ENCODE measurements around the gene ETV6. TPM values are rescaled to one million over a fixed set of nuclear protein-coding genes. Genes with fewer than 3 reads are reported as not detected.

Gene ETV6
- total and polyA plus RNA-seq, 9 of the 15 experiments (the other 6 are each of a cell fraction or from before 2014, with no cell fraction given) = 0.81 to 12.7 (median 4.1) TPM

DNA sequence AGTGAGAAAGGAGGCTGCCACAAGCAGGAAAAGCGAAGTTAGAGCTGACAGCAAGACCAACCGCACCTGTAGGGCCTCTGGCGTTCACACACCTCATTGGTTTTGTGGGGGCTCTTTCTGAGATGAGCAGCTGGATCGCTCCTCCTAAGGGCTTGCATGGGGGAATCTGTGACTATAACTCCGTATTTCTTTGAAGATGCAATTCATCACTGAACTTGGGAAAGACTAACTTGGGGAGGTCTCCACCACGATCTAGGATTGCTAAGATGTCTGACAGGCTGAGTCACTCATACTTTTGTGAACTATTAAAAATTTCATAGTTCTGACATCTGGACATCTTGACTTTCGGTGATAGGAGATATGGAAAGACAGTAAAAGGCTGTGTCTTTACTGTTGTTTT, 173.6 kb downstream of the ETV6 start:
- POLR2A ChIA-PET = interaction anchor here (1.1 kb wide), 1 partner anchor 10 kb away, joined by 4 read pairs; no protein-coding TSS in a partner anchor
- no peaks in the 10 kb centered on the region for H3K9me3 ChIP-seq (replicated peaks; ENCODE audit: control insufficient read depth, insufficient read depth, low read depth, low read length)
- intact Hi-C loops (cut with micrococcal nuclease) = no loop called here
- no peak overlapping the region for H3K4me3 ChIP-seq
- H4K20me1 ChIP-seq (replicated peaks; ENCODE audit: control insufficient read depth, insufficient read depth, low read length) = no peaks in the 10 kb centered on the region
- H3K27ac ChIP-seq (ENCODE audit: extremely low read depth, low read depth, low read length) = no peak overlapping the region
- DNase-seq (ENCODE audit: extremely low read depth in 1 of 4, low spot score in 3 of 4) (no peak), FAIRE-seq (no peak), ATAC-seq (no peak)
- H3K79me2 ChIP-seq (ENCODE audit: control insufficient read depth, insufficient read depth, low read length) = no peaks in the 10 kb centered on the region
- no peaks in the 10 kb centered on the region for H3K9me1 ChIP-seq (ENCODE audit: control insufficient read depth, insufficient read depth, low read length)
- H3K4me1 ChIP-seq (replicated peaks in 1 of 2; ENCODE audit: control insufficient read depth in 2 of 2, insufficient read depth in 2 of 2, low read length in 2 of 2) = peaks cover 4 to 6% of the 10 kb centered on the region in 2 experiments; a peak in 3 of 5 replicates
- H3K36me3 ChIP-seq (ENCODE audit: control insufficient read depth, insufficient read depth, low read length) = no peaks in the 10 kb centered on the region
- no peak overlapping the region for H2AFZ ChIP-seq (ENCODE audit: low read depth, low read length)
- no peak overlapping the region for H3K9ac ChIP-seq (ENCODE audit: insufficient read depth in 1 of 2, low read depth in 2 of 2, low read length in 2 of 2)
- 67% methylated on average over 7 of the region's 7 CpGs for WGBS (ENCODE audit: insufficient coverage, low coverage, missing lambda C conversion rate)
- CTCF ChIA-PET (ENCODE audit: low intra/inter-chr PET ratio) = no interaction called here
- no peak overlapping the region for H3K4me2 ChIP-seq (ENCODE audit: insufficient read depth, low read length)
- in situ Hi-C loops (cut with MboI) = no loop called here
- no TSS peak for BruUV-seq (replicated peaks)
- H3K27me3 ChIP-seq (ENCODE audit: control insufficient read depth in 2 of 2, insufficient read depth in 2 of 2, low read length in 2 of 2) = no peaks in the 10 kb centered on the region
- no peak for TF ChIP-seq KLF13 (tag; IDR thresholded peaks at IDR 0.05; ENCODE audit: borderline replicate concordance, low read depth)
- TF ChIP-seq, protein P1, sequence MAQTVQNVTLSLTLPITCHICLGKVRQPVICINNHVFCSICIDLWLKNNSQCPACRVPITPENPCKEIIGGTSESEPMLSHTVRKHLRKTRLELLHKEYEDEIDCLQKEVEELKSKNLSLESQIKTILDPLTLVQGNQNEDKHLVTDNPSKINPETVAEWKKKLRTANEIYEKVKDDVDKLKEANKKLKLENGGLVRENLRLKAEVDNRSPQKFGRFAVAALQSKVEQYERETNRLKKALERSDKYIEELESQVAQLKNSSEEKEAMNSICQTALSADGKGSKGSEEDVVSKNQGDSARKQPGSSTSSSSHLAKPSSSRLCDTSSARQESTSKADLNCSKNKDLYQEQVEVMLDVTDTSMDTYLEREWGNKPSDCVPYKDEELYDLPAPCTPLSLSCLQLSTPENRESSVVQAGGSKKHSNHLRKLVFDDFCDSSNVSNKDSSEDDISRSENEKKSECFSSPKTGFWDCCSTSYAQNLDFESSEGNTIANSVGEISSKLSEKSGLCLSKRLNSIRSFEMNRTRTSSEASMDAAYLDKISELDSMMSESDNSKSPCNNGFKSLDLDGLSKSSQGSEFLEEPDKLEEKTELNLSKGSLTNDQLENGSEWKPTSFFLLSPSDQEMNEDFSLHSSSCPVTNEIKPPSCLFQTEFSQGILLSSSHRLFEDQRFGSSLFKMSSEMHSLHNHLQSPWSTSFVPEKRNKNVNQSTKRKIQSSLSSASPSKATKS (CRISPR knock-in tag; IDR thresholded peaks at IDR 0.05) = no peak
- TF ChIP-seq E2F4 (CRISPR knock-in tag; IDR thresholded peaks at IDR 0.05; ENCODE audit: low read depth) = no peak
- no peak for TF ChIP-seq U2AF2 (optimal IDR thresholded peaks at IDR 0.05; ENCODE audit: low read depth, low read length)
- TF ChIP-seq BCL6 (CRISPR knock-in tag; IDR thresholded peaks at IDR 0.05) = no peak
- TF ChIP-seq RREB1 (CRISPR knock-in tag; IDR thresholded peaks at IDR 0.05) = no peak
- no peak for TF ChIP-seq MECOM (CRISPR knock-in tag; IDR thresholded peaks at IDR 0.05)
- TF ChIP-seq POLR2A (conservative IDR thresholded peaks at IDR 0.05) = no peak
- TF ChIP-seq DIDO1 (tag; IDR thresholded peaks at IDR 0.05; ENCODE audit: low read depth) = no peak
- TF ChIP-seq ZBTB17 (CRISPR knock-in tag; IDR thresholded peaks at IDR 0.05) = no peak
- no peak for TF ChIP-seq ZNF274 (IDR thresholded peaks at IDR 0.05; ENCODE audit: borderline replicate concordance, low read depth, low read length)
- TF ChIP-seq GABPB1 (CRISPR knock-in tag; IDR thresholded peaks at IDR 0.05) = no peak
- no peak for TF ChIP-seq ZNF75A (CRISPR knock-in tag; IDR thresholded peaks at IDR 0.05)
- TF ChIP-seq CREB5 (CRISPR knock-in tag; IDR thresholded peaks at IDR 0.05) = no peak
